Ovary (tissue), 9 donors: ENCODE data around the gene ZW10. TPM values are rescaled to one million over a fixed set of nuclear protein-coding genes. Genes with fewer than 3 reads are reported as not detected.
"Not testable (repeated sequence)": the region's sequence is repeated elsewhere in the genome, so short reads cannot be mapped to it uniquely, and the experiment has no call there.

Experiments
- DNase-seq, 5 donors: peaks; one replicate each; pipeline ENCODE4 v3.0.0-alpha.2; 2019 to 2020
- H3K27ac ChIP-seq, 2 donors: fragments of 200-600 bp; one replicate each; pipeline versions ENCODE4 v1.5.1 to v1.8.0; 2019 to 2022
- H3K27me3 ChIP-seq: fragments of 200-600 bp; one replicate; pipeline ENCODE4 v1.8.0; 2022
- H3K36me3 ChIP-seq: fragments of 200-600 bp; sonication (generic); one replicate; pipeline ENCODE4 v1.5.1; 2019
- H3K4me1 ChIP-seq: one replicate; pipeline ENCODE4 v1.8.1; 2013; ENCODE audit warnings: mild to moderate bottlenecking, moderate library complexity; ENCODE audit not compliant: insufficient read depth
- H3K4me3 ChIP-seq: fragments of 200-600 bp; sonication (generic); one replicate; pipeline ENCODE4 v1.5.1; 2017
- H3K9me3 ChIP-seq, 2 donors: fragments of 200-600 bp in 1 of 2; sonication (generic) in 1 of 2; one replicate each; pipeline versions ENCODE4 v1.5.1 to v1.8.1; 2013 to 2019; ENCODE audit warnings: mild to moderate bottlenecking in 1 of 2, moderate library complexity in 1 of 2
- CTCF ChIP-seq, 3 donors: fragments of 450-650 bp in 2 of 3; fragments of 200-600 bp in 1 of 3; IDR thresholded peaks; one replicate each; pipeline versions ENCODE4 v1.5.1 to v1.8.0; 2016 to 2022; ENCODE audit warnings: antibody characterized with exemption in 3 of 3, mild to moderate bottlenecking in 1 of 3
- EP300 ChIP-seq: sonication (generic); formaldehyde crosslinking; IDR thresholded peaks from one replicate; pipeline ENCODE4 v1.6.1; 2017; ENCODE audit warnings: antibody characterized with exemption
- POLR2A ChIP-seq: fragments of 450-650 bp; IDR thresholded peaks from one replicate; pipeline ENCODE4 v1.6.1; 2017; ENCODE audit warnings: antibody characterized with exemption, mild to moderate bottlenecking, moderate library complexity
- WGBS, 3 donors: extraction: QIAGEN DNeasy Blood & Tissue Kit in 1 of 3; methylation state at CpG; one replicate each; pipeline versions ENCODE4 v1.1.5 to v1.1.7; 2013 to 2017; 5-methylcytosine and 5-hydroxymethylcytosine counted together
- intact Hi-C, 4 donors: fragments of 100-400 bp; cut with DNase I; formaldehyde crosslinking; loops; one replicate each; pipeline versions ENCODE4 v1.11.0 to v1.15.1; 2022 to 2023
- polyA plus RNA-seq, 2 donors: library from polyadenylated mRNA; stranded (reverse); fragments of 200-250 nt in 1 of 2; fragments of 350-450 nt in 1 of 2; fragmentation: Illumina TruSeq in 1 of 2; extraction: RNeasy Lipid Tissue Mini Kit (QIAGEN cat#74804) in 1 of 2; gene quantifications; one replicate each; pipeline ENCODE4 v1.2.3, GENCODE V29; 2013 to 2014
- total RNA-seq, 7 donors: library from RNA; depleted of rRNA in 2 of 7; stranded (reverse); fragments of >200 nt in 2 of 7; fragmentation: NEBNext Ultra II Directional in 3 of 7; extraction: Animal tissue kit (Norgen Biotek cat#: 25700) in 3 of 7; gene quantifications; one replicate each; pipeline versions ENCODE4 v1.1.0 to v1.2.4, GENCODE V29; 2016 to 2023
- donor health status: DM: no; HTN: no; CAD: no; lungs with moderate emphysema.
- donor health status: DM: no; HTN: no; CAD: no.
- donor health status: Bipolar disorder and iron deficiency.
- donor health status: DM: yes; HTN: yes; CAD: no.
- donor health status: DM: no; HTN: no; CAD: no.
- donor health status: DM: yes; HTN: yes; CAD: no.

Gene ZW10
- total and polyA plus RNA-seq, 9 donors: 7.0 to 12.6 (median 11.7) TPM

GRCh38 chr11:113724778-113725177, 48.7 kb downstream of the ZW10 start:
- Histone ChIP-seq H3K27ac (no peak overlapping the region), H3K4me3 (no peak overlapping the region), H3K36me3 (no peaks in the 10 kb centered on the region), H3K4me1 (peaks cover 1% of the 10 kb centered on the region), H3K27me3 (no peaks in the 10 kb centered on the region), H3K9me3 (no peaks in the 10 kb centered on the region)
- intact Hi-C loops: loop anchor here in 1 of 4 donors (10.0 kb wide), 1 partner anchor 420 kb away; no protein-coding TSS in a partner anchor
- no peak for DNase-seq
- no peak for TF ChIP-seq EP300
- TF ChIP-seq POLR2A: no peak
- 89 to 92% (median 92%) methylated on average over 3 of the region's 3 CpGs for WGBS, 3 donors

- TF ChIP-seq CTCF (IDR thresholded peaks at IDR 0.05): no peak
- no peak for TF ChIP-seq POLR2A
- TF ChIP-seq EP300: no peak
- intact Hi-C loops: loop anchor here in 1 of 4 donors (10.0 kb wide), 1 partner anchor 419 kb away; no protein-coding TSS in a partner anchor
- H3K4me3 ChIP-seq: no peak overlapping the region
- no peaks in the 10 kb centered on the region for H3K27me3 ChIP-seq
- no peaks in the 10 kb centered on the region for H3K36me3 ChIP-seq
- DNase-seq: no peak
- H3K27ac ChIP-seq: no peak overlapping the region
- WGBS, 3 donors: 81 to 93% (median 88%) methylated on average over 4 of the region's 4 CpGs
- no peaks in the 10 kb centered on the region for H3K4me1 ChIP-seq
- H3K9me3 ChIP-seq: no peaks in the 10 kb centered on the region
These were observed 49.7 kb downstream of the ZW10 start for GRCh38 chr11:113723787-113724186.

DNA sequence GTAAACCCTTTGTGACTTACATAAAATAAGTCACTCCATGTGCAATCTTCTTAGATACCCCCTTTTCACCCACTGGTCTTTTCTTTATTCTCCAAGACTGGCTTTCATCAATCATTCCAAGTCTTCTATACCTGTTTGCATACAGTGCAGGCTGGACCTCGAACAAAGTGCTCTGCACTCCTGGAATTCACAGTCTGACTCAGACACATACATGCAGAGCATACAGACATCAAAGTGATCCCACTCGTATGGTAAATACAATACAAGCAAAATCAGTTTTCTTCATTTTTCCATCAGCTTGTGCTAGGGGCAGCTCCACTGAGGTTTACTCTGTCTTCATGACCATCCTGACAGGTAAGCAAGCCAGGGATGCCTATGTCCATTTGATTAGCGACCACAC, 50.6 kb downstream of the ZW10 start:
- no peak for DNase-seq
- no peaks in the 10 kb centered on the region for H3K4me1 ChIP-seq
- no peak overlapping the region for H3K4me3 ChIP-seq
- H3K27ac ChIP-seq: no peak overlapping the region
- H3K36me3 ChIP-seq: no peaks in the 10 kb centered on the region
- no peaks in the 10 kb centered on the region for H3K9me3 ChIP-seq
- intact Hi-C loops: loop anchor here in 1 of 4 donors (10.0 kb wide), 1 partner anchor 418 kb away; no protein-coding TSS in a partner anchor
- TF ChIP-seq CTCF (IDR thresholded peaks at IDR 0.05) (no peak), EP300 (no peak), POLR2A (no peak)
- no peaks in the 10 kb centered on the region for H3K27me3 ChIP-seq
- WGBS, 3 donors: 95 to 96% (median 95%) methylated on average over 3 of the region's 3 CpGs

- Histone ChIP-seq H3K4me3 (no peak overlapping the region), H3K27ac (no peak overlapping the region), H3K36me3 (no peaks in the 10 kb centered on the region), H3K27me3 (no peaks in the 10 kb centered on the region), H3K4me1 (no peaks in the 10 kb centered on the region), H3K9me3 (no peaks in the 10 kb centered on the region)
- DNase-seq: no peak
- WGBS, 3 donors: 80 to 84% (median 83%) methylated on average over 4 of the region's 4 CpGs
- intact Hi-C loops: loop anchor here in 1 of 4 donors (10.0 kb wide), 1 partner anchor 417 kb away; no protein-coding TSS in a partner anchor
- TF ChIP-seq CTCF (IDR thresholded peaks at IDR 0.05): no peak
- TF ChIP-seq EP300: no peak
- TF ChIP-seq POLR2A: no peak
These were observed 51.3 kb downstream of the ZW10 start for GRCh38 chr11:113722221-113722620.

DNA sequence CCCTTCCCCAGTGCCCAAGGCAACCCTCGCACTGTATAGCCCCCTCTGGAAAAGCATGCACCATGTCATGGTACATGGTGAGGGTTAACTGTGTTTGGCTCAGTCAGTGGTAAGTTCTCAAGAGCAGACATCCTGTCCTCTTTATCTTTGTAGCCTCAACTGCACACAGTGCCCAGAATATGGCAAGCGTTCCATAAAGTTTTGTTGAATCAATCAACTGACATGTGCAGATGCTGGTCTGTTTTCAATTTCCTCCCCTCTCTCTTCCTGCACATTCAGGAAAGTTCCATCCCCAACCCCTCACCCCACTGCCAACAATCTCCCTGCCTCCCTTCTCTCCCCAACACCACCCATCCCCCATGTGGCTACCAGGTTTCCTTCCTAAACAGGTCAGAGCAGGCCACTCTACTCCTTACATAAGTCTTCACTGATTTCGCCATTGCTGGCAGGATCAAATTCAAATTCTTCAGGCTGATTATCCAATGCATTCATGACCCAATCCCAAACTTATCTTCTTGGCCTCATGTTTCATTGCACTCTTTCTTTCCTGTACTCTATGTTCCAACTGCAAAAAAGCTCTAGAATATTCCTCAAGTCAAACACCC, 51.9 kb downstream of the ZW10 start:
- Histone ChIP-seq H3K9me3 (no peaks in the 10 kb centered on the region), H3K4me1 (no peaks in the 10 kb centered on the region), H3K27me3 (no peaks in the 10 kb centered on the region), H3K36me3 (no peaks in the 10 kb centered on the region), H3K4me3 (no peak overlapping the region), H3K27ac (no peak overlapping the region)
- TF ChIP-seq CTCF (IDR thresholded peaks at IDR 0.05) (no peak), POLR2A (no peak), EP300 (no peak)
- intact Hi-C loops: loop anchor here in 1 of 4 donors (10.0 kb wide), 1 partner anchor 417 kb away; no protein-coding TSS in a partner anchor
- DNase-seq: no peak
- 89 to 93% (median 91%) methylated on average over 3 of the region's 3 CpGs for WGBS, 3 donors

DNA sequence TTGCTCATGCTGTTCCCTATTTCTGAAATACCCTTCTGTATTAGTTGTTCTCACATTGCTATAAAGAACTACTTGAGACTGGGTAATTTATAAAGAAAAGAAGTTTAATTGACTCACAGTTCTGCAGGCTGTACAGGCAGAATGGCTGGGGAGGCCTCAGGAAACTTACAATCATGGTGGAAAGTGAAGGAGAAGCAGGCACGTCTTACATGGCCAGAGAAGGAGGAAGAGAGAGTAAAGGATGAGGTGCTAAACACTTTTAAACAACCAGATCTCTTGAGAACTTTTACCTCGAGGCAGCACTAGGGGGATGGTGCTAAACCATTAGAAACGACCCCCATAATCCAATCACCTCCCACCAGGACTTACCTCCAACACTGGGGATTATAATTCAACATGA, 53.0 kb downstream of the ZW10 start:
- not testable (repeated sequence) for H3K36me3 ChIP-seq, H3K9me3 ChIP-seq, H3K4me1 ChIP-seq, H3K4me3 ChIP-seq, H3K27ac ChIP-seq, DNase-seq, H3K27me3 ChIP-seq
- 53 to 66% (median 60%) methylated on average over 3 of the region's 3 CpGs for WGBS, 3 donors
- intact Hi-C loops: loop anchor here in 1 of 4 donors (10.0 kb wide), 1 partner anchor 416 kb away; no protein-coding TSS in a partner anchor
